Stimulated activated CD4-positive, alpha-beta T cell treated with anti-CD3 and anti-CD28 coated beads, Interleukin-2, amount 100 ng/mL, for 4 hours (primary cell): ENCODE measurements around the gene RTF1.

Source experiments
- DNase-seq: peaks from one replicate; pipeline ENCODE4 v3.0.0-alpha.2; 2020; ENCODE audit warnings: low read depth

Gene RTF1

DNA sequence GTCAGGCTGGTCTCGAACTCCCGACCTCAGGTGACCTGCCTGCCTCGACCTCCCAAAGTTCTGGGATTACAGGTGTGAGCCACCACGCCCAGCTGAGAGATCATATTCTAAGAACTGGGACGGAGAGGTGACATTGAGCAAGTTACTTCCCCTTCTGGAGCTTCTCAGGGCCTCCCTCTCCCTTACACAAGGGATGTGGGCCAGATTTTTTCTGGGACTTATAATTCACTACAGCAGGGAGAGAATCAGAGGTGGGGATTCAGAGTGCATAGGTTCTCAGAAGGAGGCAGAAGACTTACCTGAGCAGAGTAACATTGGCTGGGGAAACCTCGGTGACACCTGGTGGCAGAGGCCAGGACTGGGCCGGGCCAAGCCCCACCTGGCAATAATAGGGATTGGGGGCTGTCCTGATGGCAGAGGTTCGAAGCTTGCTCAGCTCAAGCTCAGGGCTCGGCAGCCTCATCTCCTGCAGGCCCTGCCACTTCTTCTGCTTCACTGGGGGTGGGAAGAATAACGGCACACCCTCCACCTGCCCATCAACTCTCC, 90.0 kb downstream of the RTF1 start:
- DNase-seq = no peak

DNA sequence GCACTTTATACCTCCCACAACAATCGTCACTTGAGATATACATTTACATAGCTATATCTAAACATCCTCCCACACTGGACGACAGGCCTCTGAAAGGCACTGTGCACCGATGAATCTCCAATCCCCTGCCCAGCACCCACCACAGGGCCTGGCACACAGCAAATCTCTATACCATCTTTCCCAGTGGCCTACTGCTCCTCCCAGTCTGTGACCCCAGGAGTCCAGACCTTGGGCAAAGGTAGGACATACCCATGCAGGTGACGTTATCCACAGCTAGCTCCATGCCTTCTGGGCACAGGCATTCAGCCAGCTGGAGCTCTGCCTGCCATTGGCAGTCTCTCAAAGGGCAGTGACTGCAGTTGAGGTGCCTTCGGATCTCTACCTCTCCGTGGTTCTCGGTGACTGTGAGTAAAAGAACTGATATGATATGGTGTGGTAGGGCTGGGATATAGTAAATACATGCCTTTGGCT, 91.0 kb downstream of the RTF1 start:
- no peak for DNase-seq

DNA sequence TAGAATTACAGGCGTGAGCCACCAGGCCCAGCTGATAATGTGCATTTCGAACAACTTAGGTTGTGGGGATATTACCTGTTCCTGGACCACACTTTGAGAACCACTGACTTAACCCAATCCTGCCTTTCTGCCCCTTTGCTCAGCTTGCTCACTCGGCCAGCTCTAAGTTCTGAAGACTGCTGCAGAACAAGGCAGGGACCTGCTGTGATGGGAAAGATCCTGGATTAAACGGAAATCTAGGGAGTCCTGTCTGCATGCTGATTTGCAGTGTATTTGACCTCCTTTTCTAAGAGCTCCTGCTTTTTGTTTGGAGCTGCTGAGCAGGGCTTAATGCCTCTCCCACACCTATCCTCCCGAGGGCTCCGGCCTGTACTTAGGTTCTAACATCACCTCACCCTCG, 93.8 kb downstream of the RTF1 start:
- DNase-seq = no peak

- DNase-seq = no peak
These were observed 94.5 kb downstream of the RTF1 start for GRCh38 chr15:41511331-41511898.

GRCh38 chr15:41511899-41512369, 95.0 kb downstream of the RTF1 start:
- DNase-seq = no peak

- no peak for DNase-seq
These were observed 95.6 kb downstream of the RTF1 start for GRCh38 chr15:41512512-41512939.

GRCh38 chr15:41512940-41513505, 96.1 kb downstream of the RTF1 start:
- no peak for DNase-seq

DNA sequence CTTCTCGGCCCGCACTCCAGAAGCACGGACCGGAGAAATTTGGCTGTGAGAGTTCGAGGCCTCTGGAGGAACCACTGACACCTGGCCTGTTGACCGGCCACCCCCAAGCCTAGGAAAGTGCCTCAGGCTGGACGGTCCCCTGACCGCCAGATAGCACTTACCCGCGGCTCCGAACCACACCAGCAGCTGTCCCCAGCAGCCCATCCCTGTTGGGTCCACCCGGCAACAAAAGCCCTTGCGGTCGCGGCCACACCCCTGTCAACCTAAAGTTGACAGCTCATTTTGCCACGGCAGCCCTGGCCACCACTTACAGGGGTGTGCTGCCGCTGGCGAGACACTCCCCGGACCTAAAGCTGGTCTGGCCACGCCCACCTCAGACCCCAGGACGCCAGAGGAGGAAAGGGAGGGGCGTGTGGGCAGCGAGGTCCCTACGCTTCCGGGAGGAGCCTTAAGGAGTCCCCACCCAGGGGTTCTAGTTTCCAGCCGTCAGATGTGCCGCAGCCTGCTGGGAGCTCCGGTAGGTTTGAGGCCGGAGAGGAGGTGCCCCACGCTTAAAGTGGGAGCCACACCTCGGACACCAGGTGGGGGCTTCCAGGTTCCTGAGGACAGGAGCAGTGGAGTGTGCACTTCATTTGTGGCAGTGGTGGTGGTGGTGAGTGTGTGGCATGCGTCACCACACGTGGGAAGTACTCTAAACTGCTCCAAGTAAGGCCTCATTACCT, 96.8 kb downstream of the RTF1 start, which contains the start of gene LTK:
Gene LTK, minus strand, starts transcription at position 322 of the 722 bp plus-strand sequence. Its CDS starts 118 bp downstream, at position 204.
- DNase-seq = no peak

DNA sequence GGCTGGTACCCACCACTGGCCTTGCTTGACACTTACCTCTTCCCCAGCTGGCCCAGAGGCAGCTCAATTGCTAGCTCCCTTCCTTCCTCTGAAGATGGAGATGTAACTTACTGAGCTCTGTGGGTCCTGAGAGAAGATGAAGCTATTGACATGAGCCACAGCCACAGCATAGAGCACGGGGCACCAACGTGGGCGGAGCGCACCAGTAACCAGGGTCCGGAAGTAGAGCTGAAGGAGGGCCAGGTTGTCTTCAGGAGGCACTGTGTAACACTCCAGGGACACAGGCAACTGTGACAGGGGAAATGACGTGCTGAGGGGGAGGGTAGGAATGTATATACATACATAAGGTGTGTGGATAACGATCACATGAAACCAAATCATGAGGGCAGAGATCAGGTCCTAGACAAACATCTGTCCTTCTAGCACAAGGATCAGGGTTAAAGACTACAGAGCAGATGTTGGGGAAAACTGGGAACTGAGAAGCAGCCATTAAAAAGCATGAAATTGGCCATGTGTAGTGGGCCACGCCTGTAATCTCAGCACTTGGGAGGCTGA, 101.1 kb downstream of the RTF1 start:
- DNase-seq = no peak

DNA sequence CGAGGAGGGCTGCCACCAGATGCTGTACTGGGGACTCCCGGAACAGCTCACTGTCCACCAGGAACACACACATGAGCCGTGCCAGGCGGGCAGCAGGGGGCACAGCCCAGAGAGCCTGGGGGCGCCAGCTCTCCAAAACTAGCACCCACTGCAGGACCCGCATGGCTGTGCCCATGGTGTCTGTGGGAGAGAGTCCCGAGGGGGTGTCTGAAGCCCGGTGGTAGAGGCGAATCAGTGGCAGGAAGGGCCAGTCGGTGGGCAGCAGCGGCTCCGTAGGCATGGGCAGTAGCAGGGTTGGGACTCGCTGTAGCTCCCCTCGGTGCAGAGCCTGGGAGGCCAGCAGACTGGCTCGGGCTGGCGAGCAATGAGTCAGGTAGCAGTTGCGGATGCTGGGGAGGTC, 103.7 kb downstream of the RTF1 start:
- DNase-seq = no peak

DNA sequence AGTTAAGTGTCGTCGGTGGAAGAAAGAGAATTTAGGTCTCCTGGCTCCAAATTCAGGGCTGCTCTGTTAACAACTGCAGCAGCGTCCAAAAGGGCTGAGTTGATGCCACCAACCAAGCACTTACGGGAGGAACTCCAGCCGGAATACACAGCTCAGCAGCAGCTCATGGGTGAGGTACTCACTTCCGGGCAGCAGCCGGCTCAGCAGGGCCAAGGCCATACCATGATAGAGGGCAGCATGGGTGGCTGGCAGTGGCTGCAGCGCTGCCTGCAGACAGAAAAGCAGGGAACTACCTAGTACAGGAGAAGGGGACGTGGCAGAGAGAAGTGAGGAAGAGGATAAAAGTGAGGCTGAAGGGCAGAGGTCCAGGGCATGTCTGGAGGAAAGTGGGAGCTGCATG, 104.7 kb downstream of the RTF1 start:
- no peak for DNase-seq

- no peak for DNase-seq
These were observed 106.2 kb downstream of the RTF1 start for GRCh38 chr15:41523097-41523496.

DNA sequence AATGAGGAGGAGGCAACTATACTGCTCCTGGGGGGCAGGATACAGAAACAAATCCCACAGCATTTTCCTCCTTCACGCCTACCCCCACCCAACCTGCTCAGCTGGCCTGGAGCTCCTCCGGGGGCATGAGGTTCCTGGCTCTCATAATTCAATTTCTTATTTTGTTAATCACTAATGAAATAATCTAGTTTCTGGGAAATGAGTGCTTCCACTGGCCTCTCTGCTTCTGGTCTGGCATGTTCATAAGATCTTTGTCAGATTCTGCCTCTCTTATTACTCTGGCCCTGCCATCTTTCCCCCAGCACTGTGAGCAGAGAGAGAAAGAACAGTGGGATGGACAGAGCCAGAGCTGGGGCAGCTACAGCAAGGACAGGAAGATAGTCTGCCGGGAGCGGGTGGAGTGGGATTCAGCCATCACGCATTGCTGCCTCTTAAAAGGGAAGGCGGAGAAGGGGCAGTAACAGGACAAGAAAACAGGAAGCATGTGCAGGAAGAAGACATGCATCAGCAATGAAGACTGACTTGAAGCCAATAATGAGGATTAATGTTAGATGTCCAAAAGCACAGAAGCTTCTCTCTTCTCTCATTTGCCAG, 113.6 kb downstream of the RTF1 start:
- DNase-seq = no peak
